GM19035 (cell line): ENCODE data around the gene BBS2.

Experiments used
- ATAC-seq: cut with Tn5 transposase; IDR thresholded peaks from one replicate; pipeline ENCODE4 v1.9.1; 2021; ENCODE audit not compliant: unreplicated experiment

The BBS2 gene

GRCh38 chr16:56478281-56479049 is 41.4 kb downstream of the BBS2 start:
- no peak for ATAC-seq

DNA sequence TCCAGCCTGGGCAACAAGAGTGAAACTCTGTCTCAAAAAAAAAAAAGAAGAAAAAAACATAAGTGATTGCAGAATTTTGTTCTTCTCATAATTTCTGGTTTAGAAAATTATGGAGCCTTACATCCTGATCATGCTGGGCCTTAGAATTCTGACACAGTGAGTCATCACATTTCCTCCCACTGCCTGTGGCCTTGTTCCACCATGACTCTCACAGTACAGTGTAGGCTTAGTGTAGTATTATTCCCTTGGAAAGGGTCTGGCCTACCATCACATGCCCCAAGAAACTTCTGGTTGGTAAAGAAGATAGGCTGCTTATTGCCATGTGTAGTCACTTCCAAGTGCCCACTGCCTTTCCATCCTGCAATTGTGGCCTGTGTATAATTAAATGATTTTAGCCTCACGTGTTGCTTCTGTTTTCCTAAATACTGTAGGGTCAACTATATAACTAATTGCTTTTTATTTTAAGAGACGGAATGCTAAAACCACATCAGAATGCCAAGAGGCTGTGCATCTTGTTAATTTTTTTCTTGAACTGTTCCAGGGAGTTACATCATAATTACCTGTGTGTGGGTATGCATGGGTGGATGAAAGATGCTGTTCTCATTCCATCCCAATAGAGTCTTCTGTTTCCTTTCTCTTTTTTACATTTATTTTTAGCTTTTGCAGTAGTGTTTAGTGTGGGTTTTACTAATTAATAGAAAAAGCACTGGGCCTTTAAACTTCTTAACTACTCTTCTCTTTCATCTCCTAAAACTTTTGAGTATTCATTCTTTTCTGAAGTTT is 42.5 kb downstream of the BBS2 start:
- no peak for ATAC-seq

DNA sequence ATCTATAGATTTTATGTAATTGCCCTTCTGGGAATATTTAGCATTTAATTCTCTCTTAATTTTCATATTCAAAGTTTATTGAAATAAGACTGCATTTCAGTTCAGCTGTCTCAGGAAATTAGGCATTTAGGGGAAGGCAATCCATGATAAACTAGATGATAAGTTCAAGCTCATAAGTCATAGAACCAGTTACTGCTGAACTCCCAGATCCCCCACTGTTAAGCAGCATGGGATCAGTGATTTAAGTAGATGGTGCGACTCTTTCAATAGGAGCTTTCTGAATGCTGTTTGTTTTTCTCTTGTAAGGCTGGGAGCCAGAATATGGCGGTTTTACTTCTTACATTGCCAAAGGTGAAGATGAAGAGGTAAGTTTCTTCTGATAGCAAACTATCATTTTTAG is 44.6 kb downstream of the BBS2 start:
- ATAC-seq: no peak

GRCh38 chr16:56470666-56471065 is 49.2 kb downstream of the BBS2 start:
- no peak for ATAC-seq

DNA sequence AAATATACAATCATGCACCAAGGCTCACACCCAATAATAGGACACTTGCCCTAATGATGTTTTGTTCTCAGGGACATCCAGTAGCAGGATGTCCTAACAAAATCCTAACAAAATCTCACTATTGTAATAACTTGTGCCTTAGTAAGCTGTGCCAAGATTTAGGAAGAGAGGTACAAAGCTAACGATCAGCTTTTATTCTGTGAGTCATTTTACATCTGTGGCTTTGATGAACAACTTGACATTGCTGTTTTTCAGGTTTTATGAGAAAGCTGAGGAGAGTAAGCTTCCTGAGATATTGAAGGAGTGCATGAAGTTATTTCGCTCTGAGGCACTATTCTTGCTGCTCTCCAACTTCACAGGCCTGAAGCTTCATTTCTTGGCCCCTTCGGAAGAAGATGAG is 49.6 kb downstream of the BBS2 start:
- ATAC-seq: no peak

DNA sequence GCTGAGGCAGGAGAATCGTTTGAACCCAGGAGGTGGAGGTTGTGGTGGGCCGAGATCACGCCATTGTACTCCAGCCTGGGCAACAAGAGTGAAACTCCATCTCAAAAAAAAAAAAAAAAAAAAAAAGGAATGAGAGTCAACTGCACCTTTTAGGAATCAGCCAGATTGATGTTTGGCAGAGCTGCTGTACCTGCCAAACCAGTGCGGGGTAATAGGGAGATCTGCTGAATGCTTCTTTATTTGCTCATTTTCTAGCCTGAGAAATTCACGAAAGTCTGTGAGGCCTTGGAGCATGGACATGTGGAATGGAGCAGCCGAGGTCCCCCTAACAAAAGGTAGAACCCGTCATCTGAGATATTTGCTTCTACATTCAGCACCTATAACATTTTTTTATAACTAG is 50.1 kb downstream of the BBS2 start:
- no peak for ATAC-seq

- ATAC-seq: no peak
These were observed 51.0 kb downstream of the BBS2 start for GRCh38 chr16:56468800-56469199.

DNA sequence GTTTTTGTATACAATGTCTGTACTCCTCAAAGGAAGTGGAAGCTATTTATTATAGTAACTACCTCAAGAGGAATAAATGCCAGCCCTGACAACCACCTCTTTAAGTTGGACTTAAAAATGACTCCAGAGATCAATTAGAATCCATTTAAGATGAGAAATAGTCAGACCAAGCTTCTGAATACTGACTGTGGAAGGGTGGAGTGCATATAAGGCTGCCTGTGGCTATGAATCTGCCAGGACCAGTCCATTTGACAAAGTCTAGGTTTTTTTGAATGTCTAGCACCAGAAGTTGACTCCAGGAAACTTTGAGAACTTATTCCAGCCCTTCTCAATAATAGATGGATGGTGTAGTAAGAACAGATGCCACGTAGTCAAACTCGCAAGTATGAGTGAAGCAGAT is 53.5 kb downstream of the BBS2 start:
- no peak for ATAC-seq

DNA sequence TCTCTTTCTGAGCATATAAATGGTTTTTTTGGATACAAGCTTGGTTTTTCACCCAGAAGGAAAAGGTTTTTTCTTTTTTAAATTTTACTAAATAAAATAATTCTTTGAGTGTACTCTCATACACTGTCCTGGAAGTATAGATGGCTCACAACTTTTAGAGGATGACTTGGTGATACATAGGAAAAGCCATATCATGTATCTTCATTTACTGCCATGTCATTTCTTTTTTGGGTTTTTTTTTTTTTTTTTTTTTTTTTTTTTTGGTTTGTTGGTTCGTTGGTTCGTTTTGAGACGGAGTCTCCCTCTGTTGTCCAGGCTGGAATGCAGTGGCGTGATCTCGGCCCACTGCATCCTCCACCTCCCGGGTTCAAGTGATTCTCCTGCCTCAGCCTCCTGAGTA is 56.7 kb downstream of the BBS2 start:
- no peak for ATAC-seq

DNA sequence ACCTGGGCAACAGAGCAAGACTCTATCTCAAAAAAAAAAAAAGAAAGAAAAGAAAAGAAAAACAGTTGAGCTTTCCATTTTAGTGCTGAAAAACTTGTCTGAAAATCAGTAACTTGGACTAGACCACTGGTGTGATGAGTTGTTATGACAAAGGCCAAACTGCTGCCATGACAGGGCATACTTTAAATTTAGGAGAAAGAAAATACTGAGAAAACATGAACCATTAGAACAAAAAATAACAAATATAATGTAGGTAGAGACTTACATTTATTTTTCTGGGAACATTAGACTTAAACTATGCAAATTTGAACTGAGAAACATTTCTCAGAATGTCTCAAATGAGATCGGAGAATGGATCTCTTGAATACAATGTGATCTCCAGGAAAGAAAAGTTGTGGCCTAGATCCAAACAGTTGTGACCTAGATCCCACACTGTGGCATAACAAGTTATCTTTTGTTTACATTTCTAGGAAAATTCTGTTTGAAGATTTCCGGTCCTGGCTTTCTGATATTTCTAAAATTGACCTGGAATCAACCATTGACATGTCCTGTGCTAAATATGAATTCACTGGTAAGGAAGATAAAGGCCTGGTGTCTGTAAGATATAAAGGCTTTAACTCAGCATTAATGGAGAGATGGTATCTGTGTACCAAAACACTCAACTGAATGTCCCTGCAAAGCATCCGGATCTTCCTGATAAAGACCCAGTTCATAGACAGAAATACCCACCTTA is 57.6 kb downstream of the BBS2 start:
- no peak for ATAC-seq

DNA sequence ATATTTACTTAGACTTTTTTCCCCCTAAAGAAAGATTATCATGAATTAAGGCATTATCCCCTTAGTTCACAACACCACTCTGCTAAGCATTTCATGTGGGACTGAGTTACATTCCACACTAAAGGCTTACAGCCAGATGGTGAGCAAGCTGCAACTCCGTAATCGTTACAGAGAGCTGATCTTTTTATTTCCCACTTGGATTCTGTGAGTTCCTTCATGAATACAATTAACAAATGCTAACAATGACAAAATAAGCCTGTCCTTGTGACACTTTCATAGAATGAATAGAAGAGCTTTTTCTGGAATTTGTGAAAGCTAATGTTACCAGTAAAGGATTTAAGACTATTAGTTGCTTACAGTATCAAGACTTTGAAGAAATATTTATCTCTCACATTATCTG is 59.7 kb downstream of the BBS2 start:
- ATAC-seq: no peak

- no peak for ATAC-seq
These were observed 61.8 kb downstream of the BBS2 start for GRCh38 chr16:56457927-56458470.

DNA sequence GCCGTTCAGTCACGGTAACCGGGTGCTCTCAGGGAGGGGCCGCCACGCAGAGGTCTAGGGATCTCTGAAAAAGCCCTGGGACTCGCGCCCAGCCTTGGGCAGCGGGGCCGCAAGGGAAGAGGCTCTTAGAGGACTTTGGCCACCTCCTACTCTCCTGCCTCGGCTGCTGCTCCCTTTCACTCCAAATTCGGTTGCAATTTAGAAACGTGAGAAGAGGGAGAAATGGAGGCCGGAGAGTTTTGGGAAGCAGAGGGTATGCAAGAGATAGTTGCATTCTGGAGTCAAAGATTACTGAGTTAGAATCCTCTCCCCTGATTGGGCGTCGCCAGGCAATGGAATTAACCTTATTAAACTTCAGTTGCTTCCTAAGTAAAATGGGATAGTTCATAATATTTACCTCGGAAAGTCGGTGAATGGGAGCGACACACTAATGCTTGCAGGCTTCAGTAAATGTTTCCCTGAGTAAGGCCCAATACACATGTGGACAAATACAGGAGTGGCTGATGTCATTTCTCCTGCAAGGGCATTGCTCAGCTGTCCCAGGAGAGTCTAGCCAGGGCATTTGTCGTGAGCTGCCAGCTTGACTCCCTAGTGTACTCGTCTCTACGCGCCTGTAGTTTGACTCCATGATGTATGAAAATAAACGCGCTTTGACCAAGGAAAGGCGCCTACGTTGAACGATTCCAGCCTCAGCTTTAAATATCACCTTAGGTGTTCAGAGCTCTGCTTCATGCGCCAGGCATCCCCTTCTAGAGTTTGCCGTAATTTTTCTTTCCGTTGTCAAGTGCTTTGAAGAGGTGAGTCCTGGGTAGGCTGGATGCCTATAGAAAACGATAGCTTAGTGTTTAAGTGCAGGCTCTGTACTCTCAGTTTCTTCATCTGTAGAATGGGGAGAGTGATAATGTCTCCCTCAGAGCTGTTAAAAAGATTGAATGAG is 67.8 kb downstream of the BBS2 start:
- peak; percentile 37 for ATAC-seq

GRCh38 chr16:56450986-56451752 is 68.7 kb downstream of the BBS2 start, which contains the start of the genes NUDT21 and OGFOD1:
Gene NUDT21, minus strand, starts transcription at chr16:56451332. Its CDS starts 130 bp downstream, at chr16:56451202.
Gene OGFOD1, plus strand, starts transcription at chr16:56451554. Its CDS starts 59 bp downstream, at chr16:56451613.
- peak; percentile 98 for ATAC-seq

GRCh38 chr16:56450275-56450985 is 69.4 kb downstream of the BBS2 start:
- peak; percentile 40 for ATAC-seq

GRCh38 chr16:56448005-56448404 is 71.8 kb downstream of the BBS2 start:
- no peak for ATAC-seq

DNA sequence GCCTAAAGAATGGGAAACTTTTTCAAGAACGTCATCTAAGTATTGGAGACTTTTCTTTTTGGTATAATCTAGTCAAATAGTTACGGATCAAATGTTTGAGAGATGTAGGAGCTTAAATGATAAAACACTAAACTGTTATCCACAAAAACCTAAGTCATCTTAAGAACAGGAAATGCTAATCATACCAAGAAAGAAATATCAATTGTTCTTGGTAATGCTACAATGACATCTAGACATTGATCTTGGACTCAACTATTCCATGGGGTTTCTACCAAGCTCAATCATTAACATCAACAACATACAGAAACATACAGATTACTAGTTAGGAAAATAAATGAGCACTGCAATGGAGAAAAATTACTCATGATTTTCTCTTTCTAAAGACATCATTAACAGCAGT is 72.5 kb downstream of the BBS2 start:
- no peak for ATAC-seq

DNA sequence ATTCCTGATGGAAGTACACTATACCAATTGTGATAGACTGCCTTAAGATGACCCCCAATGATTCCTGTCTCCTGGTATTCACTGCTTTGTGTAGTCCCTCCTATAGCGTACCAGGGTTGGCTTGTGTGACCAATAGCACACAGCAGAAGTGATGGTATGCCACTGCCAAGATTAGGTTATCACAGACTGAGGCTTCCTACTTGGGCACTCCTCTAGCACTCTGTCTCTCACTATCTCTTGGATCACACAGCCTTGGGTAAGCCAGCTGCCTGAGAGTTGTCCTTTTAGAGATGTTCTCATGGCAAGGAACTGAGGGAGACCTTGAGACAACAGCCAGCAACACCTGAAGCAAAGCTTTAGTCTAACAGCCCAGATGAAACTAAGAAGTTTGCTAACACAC is 81.8 kb downstream of the BBS2 start:
- ATAC-seq: no peak

DNA sequence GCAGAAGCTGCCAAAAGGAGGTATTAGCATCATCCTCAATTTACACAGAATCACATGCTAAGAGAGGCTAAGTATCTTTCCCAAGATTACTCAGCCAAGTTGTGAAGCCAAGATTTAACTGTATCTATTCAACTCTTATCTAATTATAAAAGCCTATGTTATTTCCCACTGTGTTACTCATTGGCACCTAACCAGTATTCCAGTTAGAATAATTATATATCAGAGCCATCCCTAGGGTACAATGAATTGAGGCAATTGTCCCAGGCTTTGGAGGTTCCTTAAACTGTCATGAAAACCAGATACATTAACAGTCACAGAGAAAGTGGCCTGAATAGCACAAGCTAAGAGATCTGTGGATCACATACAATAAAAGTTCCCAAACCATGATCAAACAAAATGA is 83.6 kb downstream of the BBS2 start:
- ATAC-seq: no peak
